HS-27A (cell line): ENCODE results near the gene L3MBTL4.
"Not testable (repeated sequence)": the region's sequence is repeated elsewhere in the genome, so short reads cannot be mapped to it uniquely, and the experiment has no call there.

Experiments
- DNase-seq: peaks from one replicate; pipeline ENCODE4 v3.0.0-alpha.2; 2012; ENCODE audit warnings: low read depth, missing footprints

Gene L3MBTL4

DNA sequence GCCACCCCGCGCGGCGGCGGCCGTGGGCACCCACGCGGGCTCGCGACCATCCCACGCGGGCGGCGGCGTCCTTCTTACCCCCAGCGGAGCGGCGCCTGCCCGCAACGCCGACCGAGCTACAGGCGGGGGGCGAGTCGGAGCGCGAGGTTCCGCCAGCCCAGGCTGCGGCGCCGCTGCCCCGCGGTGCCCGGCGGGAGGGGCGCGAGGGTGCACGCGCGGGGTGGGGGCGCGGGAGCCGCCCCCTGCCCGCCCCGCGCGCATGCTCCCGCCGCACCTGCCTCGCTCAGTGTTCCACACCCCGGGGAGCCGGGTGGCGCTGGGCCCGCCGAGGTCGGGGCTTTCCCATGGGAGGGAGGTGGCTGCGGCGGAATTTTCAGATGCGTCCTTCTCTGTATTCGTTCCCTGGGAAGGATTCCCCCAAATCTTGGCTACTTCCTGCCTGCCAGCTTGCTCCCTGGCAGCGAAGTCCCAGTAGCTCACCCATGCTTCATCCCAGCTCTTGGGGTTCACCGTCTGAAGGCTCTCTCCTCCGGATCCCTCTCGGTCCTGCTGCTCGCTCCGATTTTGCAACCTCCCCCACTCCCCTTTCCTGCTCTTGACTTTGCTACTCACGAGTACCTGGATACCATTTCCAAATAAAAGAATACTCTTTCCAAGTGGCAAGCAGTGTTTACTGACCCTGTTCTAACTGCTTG is at the start of gene L3MBTL4:
Gene L3MBTL4, minus strand, starts transcription at position 189 of the 695 bp plus-strand sequence. CDS start 103,286 bp downstream, outside the sequence.
- no peak for DNase-seq

DNA sequence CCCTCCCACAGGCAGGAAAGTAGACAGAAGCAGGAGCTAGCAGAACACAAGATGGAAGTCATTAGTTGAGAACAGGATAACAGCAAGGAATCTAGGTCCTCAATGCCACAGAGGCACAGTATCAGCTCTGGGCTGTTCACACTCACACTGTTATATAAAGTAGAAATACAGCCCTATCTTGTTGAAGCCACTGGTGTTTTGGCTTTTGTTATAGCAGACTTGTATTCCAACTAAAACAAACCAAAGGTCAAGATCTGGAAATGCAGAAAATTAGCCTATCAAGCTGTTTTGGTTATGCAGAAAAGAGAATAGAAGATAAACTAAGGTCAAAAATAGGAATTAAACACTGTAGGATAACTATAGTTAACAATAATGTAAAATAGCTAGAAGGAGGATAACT is 37.5 kb upstream of the L3MBTL4 start:
- no peak for DNase-seq

DNA sequence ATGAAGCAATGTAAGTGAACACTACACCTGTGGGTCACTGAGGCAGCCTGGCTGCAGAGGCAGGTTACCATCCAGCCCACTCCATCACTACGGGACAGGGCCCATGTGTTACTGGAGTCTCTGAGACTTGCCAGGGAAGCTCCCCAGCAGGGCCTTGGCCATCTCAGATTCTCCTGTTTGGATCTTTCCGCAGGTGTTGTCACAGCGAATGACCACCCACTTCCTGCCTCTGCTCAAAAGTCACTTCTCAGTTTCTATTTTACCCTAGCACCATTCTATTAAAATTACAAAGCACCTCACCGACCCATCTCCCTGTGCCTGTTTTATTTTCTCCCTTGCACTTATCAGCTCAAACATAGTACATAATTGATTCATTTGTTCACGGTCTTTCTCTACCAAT is 34.5 kb upstream of the L3MBTL4 start:
- no peak for DNase-seq

DNA sequence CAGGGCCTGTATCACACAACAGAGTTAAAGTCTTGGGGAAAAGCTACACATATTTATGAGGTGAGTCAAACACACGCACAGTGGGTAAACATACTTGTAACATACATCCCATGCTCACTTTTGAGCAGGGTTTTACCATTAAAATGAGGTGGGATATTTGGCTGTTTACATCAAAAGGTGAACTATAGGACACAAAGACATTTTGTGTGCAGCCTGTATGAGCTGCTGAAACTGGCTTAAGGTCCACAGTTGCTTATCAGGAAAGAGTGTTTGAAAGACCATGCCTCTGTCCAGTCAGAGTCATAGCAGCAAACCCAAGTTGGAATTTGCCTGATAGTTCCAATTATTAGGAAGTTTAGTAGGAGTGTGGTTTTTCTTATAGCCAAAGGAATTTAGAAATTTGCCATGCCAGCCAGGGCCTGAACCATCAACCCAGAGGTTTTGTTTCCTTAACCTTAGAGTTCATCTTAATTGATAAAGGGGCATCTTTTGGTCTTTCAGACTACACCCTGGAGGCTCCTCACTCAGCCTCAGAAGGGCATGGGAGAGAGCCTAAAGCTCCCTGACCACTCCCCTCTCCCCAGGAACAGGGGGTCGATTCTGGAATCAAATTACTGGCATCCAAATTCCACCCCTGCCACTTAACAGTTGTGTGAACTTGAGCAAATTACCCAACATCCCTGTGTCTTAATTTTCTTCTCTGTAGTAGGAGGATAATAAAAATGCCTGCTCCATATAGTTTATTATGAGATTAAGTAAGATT is 29.9 kb upstream of the L3MBTL4 start:
- DNase-seq = no peak

DNA sequence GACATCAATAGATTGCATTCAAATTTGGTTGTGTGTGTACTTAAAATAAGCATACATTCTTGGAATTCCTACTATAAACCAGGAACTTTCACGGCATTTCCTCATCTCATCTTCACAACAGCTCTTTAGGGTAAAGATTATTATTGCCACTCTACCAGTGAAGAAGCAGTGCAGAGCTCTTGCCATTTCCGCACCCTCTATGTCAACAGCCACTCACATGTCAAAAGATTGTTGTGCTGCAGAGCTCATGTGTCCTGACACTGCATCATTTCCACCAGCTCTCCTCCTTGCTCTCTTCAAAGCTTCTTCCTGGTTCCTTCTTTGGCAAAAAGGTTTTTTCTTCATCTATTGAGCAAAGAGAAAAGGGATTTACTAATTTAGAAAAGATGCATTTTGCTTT is 26.5 kb upstream of the L3MBTL4 start:
- no peak for DNase-seq

DNA sequence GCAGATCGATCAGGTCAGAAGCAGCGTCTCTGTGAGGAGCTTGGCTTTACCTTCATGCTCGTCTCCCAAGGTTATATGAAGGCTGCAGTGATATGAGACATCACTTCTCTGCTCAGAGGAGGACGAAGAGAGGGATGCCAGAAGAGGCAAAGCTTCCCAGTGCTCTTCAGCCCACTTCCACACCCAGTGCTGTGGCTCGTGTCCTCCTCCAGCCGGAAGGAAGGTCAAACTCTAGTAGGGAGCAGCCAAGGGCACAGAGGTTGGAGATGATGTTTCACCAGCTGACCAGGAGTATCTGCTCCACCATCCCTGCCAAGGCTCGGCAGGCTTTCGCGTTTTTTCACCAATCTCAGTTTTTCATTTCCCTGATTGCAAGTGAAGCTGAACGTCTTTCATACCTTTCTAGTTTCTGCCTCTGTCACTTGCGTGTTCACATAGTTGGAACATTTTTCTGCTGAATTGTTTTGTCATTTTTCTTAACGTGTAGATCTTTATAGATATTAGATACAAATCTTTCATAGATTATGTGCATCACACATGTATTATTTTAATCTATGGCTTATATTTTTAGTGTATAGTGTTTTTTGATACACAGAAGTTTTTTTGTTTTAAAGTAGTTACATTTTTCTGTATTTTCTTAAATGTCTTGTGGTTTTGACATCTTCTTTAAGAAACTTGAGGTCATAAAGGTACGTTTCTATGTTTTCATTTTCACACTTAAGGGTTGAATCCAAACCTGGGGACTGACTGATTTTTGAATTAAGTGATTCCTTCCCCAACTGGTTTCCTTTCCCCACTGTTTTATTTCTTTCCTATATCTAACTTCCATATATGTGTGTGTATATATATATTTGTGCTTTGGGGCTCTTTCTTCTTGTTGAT is 23.5 kb upstream of the L3MBTL4 start:
- DNase-seq = no peak

DNA sequence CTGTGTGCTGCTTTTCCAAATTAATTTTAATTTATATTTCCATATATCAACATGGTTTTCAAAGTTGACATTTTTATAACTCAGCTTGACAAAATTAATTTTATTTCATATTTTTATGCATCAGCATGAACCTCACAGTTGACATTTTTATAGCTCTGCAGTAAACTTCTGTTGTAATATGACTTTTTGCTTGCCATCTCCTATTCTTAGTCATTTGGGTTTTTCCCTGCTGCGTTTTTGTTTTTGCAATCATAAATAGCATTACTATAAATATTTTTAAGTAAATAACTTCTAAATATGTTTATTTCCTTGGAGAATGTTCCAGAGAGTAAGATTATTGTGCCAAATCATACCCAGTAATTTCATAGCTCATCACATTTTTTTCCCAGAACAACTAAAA is 21.0 kb upstream of the L3MBTL4 start:
- DNase-seq = no peak

DNA sequence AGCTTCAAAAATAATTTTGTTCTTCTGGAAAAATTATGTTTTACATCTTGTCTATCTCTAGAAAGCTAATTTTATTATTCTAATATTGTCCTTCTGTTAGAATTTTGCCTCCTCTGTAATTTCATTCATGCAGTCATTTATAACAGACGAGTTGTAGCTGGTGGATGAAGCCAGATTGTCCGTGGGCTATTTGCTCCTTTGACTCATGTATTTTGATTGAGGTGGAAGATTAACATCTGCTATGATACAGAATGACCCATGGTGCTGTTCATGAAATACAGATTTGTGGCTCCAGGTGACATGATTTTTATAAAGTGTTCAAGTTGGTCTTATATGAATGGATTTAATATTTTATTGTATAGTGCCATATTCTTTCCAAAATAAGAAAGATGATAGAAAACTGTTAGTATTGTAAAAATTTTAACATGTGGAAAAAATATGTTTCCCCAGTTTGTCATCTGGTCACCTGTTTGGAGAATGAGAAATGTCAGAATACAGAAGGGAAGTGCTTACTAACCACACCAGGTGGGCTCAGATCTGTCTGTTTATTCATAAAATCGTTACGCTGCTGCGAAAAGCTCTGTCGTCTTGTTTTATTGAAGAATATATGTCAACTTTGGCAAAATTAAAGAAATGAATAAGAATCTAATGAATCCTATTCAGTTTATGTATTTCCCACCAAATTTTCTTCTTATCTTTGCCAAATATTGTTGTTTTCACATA is 20.4 kb upstream of the L3MBTL4 start:
- DNase-seq = no peak

DNA sequence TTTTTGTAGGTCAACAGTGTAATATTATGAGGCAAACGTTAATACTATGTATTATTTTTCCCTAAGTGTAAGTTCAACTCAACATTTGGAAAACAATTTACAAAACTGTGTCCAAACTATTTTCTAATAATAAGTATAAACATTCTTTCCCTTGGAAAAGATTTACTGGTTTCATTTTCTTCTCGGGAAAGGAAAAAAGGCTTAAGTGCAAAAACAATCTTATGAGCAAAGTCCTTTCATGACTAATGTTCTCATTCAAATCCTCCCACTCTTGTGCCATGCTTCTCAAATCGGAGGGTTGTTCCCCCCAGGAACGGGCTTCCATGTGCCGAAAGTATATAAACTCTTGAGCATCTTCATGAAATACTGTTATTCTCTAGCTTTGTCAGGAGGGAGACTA is 19.8 kb upstream of the L3MBTL4 start:
- no peak for DNase-seq

DNA sequence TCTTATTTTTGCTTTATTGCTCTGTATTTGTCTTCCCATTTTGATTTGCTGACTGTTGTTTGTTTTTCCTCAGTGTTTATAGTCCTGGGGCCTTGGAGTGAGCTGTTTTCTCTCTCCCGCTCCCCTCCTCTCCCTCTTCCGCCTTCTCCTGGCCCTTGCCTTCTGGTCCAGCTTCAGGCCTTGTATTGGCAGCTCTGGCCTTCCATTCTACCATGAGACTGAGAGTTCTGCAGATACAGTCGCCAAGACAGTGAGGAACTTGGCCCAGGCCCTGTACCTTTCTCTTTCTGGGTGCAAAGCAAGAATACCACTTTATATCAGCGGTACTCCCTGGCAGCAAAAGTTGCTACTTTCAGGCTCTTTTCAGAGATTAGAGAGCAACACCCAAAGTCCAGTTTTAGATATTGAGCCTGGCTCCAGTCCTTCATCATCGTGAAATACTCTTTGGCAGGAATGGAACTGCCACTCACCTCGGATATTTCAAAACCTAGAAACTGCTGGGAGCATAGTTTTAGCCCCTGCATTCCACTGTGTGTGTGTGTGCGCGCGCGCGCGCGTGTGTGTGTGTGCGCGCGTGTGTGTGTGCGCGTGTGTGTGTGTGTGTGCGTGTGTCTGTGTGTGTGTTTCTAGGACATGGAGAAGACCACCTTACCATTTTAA is 17.1 kb upstream of the L3MBTL4 start:
- no peak for DNase-seq

DNA sequence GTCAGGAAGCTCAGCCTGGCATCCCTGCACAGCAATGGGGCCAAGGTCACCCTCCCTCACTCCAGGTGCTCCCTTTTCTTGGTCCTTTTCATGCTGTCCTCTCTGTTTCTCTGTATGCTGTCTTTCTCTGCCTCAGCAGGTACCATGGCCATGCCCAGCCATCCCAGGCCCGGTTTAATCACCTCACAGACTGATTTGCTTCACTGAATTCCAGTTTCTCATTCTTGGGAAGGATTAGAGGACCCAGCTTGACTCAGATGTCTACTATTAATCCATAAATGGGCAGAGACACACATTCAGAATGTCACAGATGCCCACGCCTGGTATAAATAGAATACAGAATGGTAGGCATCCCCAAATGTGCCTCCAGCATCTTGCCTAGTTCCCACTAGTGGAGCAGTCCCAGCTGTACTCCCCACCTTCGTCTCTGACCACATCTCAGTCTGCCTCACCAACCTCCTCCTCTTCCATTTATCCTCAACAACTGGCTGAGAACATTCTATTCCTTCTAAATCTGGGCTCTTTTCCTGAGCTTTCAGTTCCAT is 14.2 kb upstream of the L3MBTL4 start:
- no peak for DNase-seq

DNA sequence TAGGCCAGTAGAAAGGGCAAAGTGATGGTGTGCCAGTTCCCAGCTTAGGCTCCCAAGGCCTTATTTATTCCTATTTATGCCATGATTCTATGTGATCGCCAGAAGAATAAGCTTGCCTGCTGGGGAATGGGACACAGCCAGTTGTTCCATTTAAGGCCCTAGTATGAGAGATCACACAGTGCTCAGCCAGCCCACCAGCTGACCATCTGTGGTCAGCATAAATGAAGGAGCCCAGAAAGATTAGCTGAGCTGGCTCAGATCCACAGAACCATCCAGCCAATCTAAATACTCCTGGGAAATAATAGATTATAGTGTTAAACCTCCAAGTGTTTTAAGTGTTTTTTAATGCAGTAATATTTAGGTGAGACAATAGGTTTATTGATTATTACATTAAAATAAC is 12.6 kb upstream of the L3MBTL4 start:
- DNase-seq = no peak

DNA sequence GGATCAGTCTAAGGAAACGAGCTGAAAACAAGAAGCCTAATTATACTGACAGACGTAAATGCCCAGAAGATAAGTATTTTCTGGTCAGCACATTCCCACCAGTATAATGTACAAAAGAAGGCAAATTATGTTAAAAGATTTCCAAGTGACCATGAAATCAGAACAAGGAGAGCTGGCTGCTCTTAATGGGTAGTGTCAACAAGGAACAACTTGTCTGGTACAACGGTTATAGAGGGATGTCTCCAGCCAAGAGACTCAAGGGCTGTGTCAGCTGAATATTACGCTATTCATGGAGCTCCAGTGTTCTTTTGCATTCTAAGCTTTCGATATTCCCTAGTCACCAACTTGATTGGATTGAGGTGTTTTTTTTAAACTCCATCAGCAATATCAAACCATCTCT is 8.6 kb upstream of the L3MBTL4 start:
- no peak for DNase-seq

DNA sequence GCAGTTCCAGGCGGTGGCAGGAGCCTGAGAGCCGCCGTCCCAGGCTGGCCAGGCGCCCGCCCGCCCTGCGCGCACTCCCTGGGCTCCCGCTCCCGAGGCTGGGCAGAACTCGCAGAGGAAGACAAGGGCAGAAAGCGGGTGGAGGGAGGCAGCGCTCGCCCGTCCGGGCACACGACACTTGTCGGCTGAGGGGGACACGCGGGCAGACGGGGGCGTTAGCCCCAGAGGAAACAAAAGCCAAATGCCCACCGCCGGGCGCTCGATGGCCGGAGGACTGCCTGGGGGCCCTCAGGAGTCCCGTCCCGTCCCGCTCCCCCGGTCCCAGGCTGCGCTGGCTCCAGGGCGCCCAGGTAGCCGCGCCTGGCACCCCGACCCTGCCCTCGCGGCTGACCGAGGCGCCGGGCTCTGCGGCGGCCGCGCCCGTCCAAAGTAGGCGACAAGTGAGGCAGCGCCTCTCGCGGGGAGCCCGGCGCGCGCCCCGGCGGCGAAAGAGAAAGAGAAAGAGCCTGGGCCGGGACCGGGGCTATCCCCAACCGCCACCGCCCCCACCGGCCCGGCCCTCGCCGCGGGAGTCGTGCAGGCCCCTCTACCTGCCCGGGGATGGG is 491 bp downstream of the L3MBTL4 start:
- DNase-seq = no peak

DNA sequence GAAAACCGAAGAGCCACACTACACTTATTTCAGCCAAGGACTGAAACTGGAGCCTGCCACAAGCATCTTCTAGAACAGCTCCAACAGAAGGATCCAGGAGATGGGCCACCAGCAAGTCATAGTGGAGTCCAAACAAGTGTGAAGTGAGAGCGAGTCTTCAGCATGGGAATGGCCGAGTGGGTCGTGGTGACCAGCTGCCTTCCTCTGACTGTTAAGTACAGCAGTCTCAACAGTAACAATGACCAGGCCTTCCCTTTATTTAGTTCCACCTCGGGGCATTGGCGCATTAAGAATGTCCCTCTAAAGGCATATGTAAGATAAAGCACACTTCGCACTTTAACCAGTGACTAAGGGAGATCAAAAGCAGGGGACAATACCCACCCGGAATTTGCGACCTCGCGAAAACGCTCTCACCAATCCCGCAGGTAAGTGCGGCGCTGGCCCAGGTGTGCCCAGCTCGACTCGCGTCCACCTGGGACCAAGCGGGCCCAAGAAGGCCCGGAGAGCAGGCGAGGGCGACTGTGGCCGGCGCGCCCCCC is 1.1 kb downstream of the L3MBTL4 start:
- no peak for DNase-seq

DNA sequence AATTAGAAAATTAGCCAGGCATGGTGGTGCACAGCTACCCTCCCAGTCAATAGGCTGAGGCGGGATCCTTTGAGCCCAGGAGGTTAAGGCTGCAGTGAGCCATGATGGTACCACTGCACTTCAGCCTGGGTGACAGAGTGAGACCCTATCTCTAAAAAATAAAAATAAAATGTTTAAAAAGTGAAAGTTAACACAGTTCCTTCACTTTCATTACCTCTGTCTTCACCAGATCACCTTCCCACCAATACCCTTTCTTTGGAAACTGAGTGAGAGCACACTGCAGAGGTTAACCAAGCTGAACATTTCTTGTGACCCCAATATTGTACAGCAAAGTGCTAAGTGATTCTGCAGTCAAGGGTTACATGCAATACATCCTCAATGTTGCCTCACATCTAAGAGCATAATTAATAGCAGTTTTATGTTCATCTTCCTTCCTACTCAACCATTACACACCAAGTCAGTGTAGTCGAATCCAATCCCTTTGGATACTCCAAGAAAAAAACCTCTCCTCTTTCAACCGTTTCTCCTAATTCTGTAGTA is 1.7 kb downstream of the L3MBTL4 start:
- DNase-seq = no peak

DNA sequence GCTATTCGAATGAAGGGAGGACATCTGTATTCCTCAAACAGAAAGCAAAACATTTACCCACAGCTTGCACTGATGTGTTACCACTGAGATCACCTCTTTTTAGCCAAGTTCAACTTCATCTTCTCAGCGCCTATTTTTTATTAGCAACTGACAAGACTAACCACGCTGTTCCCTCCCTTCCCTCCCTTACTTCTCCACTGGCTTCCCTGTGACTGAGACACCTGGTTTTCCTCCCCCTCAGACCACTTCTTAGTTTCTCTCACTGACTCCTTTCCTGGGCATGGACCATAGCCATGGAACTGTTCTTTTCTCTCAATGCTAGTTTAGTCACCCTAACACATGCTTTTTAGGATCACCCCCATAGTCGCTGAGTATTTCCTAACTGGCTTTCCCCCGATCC is 3.3 kb downstream of the L3MBTL4 start:
- no peak for DNase-seq

DNA sequence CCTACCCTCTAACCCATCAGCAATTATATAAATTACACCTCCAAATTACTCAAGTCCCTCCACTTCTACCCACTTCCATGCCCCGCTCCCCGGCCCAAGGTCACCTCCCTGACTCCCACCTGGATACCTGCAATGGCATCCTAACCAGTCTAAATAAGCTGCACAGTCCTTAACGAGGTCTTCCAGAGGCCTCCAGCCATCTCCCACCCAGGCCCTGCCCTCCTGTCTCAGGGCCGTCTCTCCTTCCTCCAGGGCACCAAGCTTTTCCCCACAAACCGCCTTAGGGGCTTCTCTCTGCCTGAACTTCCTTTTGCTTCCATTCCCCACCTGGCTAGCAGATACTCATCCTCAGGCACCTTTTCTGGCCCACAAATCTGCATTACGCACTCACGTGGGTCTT is 4.8 kb downstream of the L3MBTL4 start:
- no peak for DNase-seq

DNA sequence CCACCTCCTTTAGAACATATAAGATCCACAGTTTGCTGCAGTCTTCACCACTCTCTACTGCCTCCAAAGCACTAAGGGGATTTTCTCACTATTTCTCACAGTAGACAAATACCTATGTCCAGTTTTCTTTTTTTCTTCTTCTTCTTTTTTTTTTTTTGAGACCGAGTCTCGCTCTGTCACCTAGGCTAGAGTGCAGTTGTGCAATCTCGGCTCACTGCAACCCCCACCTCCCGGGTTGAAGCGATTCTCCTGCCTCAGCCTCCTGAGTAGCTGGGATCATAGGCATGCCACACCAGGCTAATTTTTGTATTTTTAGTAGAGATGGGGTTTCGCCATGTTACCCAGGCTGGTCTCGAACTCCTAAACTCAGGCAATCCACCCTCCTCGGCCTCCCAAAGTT is 6.2 kb downstream of the L3MBTL4 start:
- not testable (repeated sequence) for DNase-seq

DNA sequence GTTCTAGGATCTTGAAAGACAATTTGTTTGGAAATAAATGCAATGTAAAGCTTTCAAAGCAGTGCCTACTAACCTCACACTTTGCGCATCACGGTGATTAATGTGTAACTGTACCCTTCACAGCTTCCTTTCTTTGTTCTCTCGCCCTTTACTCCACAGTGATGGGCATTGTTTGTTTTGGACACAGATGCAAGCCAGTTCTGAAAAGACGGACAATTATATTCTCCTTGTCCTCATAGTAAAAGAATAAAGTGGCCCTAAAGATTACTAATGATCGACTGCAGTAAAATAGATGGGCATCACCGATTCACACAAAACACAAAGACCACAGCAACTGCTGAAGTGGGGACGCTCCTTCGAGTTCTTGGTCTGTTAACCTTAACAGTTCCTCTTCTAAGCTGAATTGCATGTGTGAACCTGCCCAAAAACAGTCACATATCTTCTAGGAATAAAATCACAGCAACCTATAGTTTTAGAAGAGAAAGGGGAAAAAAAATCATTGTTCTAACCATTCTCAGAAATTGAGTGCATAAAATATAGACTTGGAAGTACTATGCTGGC is 7.7 kb downstream of the L3MBTL4 start:
- no peak for DNase-seq
